OCI-LY1 (cell line): ENCODE data around the gene PROC.

Experiments used
- H2AFZ ChIP-seq: fragments of 200-600 bp; sonication (generic), shearing (Covaris generic); 2 replicates; pipeline ENCODE4 v1.6.0; 2014; ENCODE audit warnings: antibody characterized with exemption, mild to moderate bottlenecking, low read length
- H3F3A ChIP-seq: fragments of 200-600 bp; sonication (generic), shearing (Covaris generic); 2 replicates; pipeline ENCODE4 v1.6.0; 2014; ENCODE audit warnings: mild to moderate bottlenecking, antibody characterized with exemption, low read length, moderate library complexity; ENCODE audit not compliant: insufficient read depth
- H3K27ac ChIP-seq: fragments of 200-600 bp; sonication (generic); 2 replicates; pipeline ENCODE4 v1.5.1; 2014; ENCODE audit warnings: low read length, mixed run types, mild to moderate bottlenecking, low read depth; ENCODE audit not compliant: poor library complexity, severe bottlenecking
- H3K27me3 ChIP-seq: fragments of 200-600 bp; sonication (generic); 2 replicates; pipeline ENCODE4 v1.6.0; 2014; ENCODE audit warnings: antibody characterized with exemption, mild to moderate bottlenecking, low read length, moderate library complexity; ENCODE audit not compliant: insufficient read depth
- H3K36me3 ChIP-seq: fragments of 200-600 bp; sonication (generic); 2 replicates; pipeline ENCODE4 v1.6.1; 2014; ENCODE audit warnings: mild to moderate bottlenecking, antibody characterized with exemption, low read length, moderate library complexity, mixed read lengths; ENCODE audit not compliant: insufficient read depth
- H3K4me1 ChIP-seq: fragments of 200-600 bp; sonication (generic); 2 replicates; pipeline ENCODE4 v1.5.1; 2014; ENCODE audit warnings: mild to moderate bottlenecking, low read length, moderate library complexity; ENCODE audit not compliant: insufficient read depth, severe bottlenecking
- H3K4me2 ChIP-seq: fragments of 200-600 bp; sonication (generic), shearing (Covaris generic); 2 replicates; pipeline ENCODE4 v1.6.1; 2014; ENCODE audit warnings: low read length
- H3K4me3 ChIP-seq: fragments of 200-600 bp; sonication (generic); 2 replicates; pipeline ENCODE4 v1.5.1; 2014; ENCODE audit warnings: low read length, low read depth, mild to moderate bottlenecking, mixed read lengths; ENCODE audit not compliant: poor library complexity, severe bottlenecking
- H3K79me2 ChIP-seq: fragments of 200-600 bp; shearing (Covaris generic); 2 replicates; pipeline ENCODE4 v1.6.1; 2016; ENCODE audit warnings: mixed run types, low read length, mixed read lengths; ENCODE audit not compliant: insufficient read depth
- H3K9ac ChIP-seq: fragments of 200-600 bp; sonication (generic), shearing (Covaris generic); 2 replicates; pipeline ENCODE4 v1.6.1; 2014; ENCODE audit warnings: mild to moderate bottlenecking, low read length, mixed read lengths
- H3K9me2 ChIP-seq: fragments of 200-600 bp; sonication (generic), shearing (Covaris generic); 2 replicates; pipeline ENCODE4 v1.6.1; 2014; ENCODE audit warnings: low read depth, mild to moderate bottlenecking, low read length, mixed read lengths
- H3K9me3 ChIP-seq: fragments of 200-600 bp; shearing (Covaris generic); 2 replicates; pipeline ENCODE4 v1.6.1; 2014; ENCODE audit warnings: low read length, mixed read lengths
- H4K20me1 ChIP-seq: fragments of 200-600 bp; sonication (generic), shearing (Covaris generic); 2 replicates; pipeline ENCODE4 v1.6.0; 2016; ENCODE audit warnings: mild to moderate bottlenecking, low read length; ENCODE audit not compliant: insufficient read depth
- EZH2 ChIP-seq: fragments of 200-600 bp; sonication (generic), shearing (Covaris generic); IDR thresholded peaks from 2 replicates; pipeline ENCODE4 v1.8.0; 2017; ENCODE audit warnings: borderline replicate concordance, mixed run types, mild to moderate bottlenecking, antibody characterized with exemption, low read length, moderate library complexity, mixed read lengths
- TF ChIP-seq, protein P1 (sequence below): fragments of 200-600 bp; sonication (generic), shearing (Covaris generic); IDR thresholded peaks from 2 replicates; pipeline ENCODE4 v1.5.1; 2017; ENCODE audit warnings: mild to moderate bottlenecking, antibody characterized with exemption, low read length, moderate library complexity, mixed read lengths

Gene PROC

DNA sequence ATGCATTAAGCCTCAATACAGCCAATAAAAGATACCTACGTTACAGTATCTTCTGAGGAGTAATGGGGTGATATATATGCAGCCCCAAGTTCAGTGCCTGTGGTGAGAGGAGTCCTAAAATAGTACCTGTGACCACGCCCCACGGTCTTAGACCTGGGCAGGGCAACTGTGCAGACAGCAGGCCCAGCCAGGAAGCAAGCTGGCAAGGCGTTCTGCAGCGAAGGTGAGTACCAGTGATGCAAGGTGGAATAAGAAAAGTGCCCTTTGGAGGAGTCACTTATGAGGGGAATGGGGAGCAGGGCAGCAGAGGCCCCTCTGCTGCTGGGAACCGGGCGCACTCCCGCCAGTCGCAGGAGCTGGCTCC, 17.7 kb upstream of the PROC start:
- Histone ChIP-seq H3K79me2 (no peaks in the 10 kb centered on the region), H3K36me3 (no peaks in the 10 kb centered on the region), H3K9me2 (no peaks in the 10 kb centered on the region), H3K27ac (no peak overlapping the region), H3K4me2 (no peak overlapping the region), H3K9me3 (no peaks in the 10 kb centered on the region), H4K20me1 (no peaks in the 10 kb centered on the region), H3K4me3 (no peak overlapping the region), H3K9ac (no peak overlapping the region), H2AFZ (no peak overlapping the region), H3K27me3 (no peaks in the 10 kb centered on the region), H3F3A (no peaks in the 10 kb centered on the region), H3K4me1 (no peaks in the 10 kb centered on the region)
- no peak for TF ChIP-seq EZH2
- TF ChIP-seq, protein P1, sequence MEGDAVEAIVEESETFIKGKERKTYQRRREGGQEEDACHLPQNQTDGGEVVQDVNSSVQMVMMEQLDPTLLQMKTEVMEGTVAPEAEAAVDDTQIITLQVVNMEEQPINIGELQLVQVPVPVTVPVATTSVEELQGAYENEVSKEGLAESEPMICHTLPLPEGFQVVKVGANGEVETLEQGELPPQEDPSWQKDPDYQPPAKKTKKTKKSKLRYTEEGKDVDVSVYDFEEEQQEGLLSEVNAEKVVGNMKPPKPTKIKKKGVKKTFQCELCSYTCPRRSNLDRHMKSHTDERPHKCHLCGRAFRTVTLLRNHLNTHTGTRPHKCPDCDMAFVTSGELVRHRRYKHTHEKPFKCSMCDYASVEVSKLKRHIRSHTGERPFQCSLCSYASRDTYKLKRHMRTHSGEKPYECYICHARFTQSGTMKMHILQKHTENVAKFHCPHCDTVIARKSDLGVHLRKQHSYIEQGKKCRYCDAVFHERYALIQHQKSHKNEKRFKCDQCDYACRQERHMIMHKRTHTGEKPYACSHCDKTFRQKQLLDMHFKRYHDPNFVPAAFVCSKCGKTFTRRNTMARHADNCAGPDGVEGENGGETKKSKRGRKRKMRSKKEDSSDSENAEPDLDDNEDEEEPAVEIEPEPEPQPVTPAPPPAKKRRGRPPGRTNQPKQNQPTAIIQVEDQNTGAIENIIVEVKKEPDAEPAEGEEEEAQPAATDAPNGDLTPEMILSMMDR, result no peak

DNA sequence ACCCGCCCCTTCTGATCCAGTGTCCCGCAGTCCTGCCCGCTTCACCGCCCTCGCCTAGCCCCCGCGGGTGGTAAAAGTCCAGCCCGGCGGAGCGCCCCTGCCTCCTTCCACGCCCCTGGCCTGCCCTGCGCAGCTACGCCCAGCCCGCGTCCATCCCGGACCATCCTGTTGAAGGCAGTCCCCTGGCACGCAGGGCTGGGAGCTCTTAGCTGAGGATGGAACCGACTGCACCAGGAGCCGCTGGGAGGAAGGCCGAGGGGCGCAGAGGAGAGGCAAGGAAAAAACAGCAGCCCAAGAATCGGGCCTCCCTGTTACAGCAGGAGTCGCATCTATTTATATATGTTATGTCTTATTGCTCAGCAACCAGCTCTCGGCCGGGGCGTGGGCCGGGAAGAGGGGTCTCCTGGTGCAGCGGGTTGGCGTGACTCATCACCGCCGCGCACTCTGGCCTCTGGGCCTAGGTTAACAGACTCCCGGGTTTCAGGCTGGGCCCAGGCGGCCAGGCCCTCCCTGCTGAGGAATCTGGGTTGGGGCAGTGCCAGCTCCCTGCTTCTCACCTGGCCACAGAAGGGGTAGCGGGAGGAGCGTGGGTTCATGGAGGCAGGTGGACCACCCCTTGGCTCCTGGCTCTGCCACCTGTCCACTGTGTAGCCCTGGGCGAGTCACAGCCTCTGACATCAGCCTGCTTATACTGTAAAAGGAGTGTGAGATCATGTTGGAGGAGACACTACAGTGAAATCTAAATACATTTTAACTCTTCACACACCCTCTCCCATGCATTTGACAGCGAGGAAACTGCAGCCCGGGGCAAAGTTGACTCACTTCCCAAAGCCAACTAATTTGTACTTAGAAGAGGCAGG, 17.1 kb upstream of the PROC start:
- Histone ChIP-seq H3K4me1 (no peaks in the 10 kb centered on the region), H3K27me3 (no peaks in the 10 kb centered on the region), H3K9ac (no peak overlapping the region), H4K20me1 (no peaks in the 10 kb centered on the region), H3K9me3 (no peaks in the 10 kb centered on the region), H3K4me3 (no peak overlapping the region), H3K27ac (no peak overlapping the region), H3K9me2 (no peaks in the 10 kb centered on the region), H2AFZ (no peak overlapping the region), H3K4me2 (no peak overlapping the region), H3K79me2 (no peaks in the 10 kb centered on the region), H3K36me3 (no peaks in the 10 kb centered on the region), H3F3A (no peaks in the 10 kb centered on the region)
- no peak for TF ChIP-seq EZH2
- TF ChIP-seq, protein P1, result no peak

DNA sequence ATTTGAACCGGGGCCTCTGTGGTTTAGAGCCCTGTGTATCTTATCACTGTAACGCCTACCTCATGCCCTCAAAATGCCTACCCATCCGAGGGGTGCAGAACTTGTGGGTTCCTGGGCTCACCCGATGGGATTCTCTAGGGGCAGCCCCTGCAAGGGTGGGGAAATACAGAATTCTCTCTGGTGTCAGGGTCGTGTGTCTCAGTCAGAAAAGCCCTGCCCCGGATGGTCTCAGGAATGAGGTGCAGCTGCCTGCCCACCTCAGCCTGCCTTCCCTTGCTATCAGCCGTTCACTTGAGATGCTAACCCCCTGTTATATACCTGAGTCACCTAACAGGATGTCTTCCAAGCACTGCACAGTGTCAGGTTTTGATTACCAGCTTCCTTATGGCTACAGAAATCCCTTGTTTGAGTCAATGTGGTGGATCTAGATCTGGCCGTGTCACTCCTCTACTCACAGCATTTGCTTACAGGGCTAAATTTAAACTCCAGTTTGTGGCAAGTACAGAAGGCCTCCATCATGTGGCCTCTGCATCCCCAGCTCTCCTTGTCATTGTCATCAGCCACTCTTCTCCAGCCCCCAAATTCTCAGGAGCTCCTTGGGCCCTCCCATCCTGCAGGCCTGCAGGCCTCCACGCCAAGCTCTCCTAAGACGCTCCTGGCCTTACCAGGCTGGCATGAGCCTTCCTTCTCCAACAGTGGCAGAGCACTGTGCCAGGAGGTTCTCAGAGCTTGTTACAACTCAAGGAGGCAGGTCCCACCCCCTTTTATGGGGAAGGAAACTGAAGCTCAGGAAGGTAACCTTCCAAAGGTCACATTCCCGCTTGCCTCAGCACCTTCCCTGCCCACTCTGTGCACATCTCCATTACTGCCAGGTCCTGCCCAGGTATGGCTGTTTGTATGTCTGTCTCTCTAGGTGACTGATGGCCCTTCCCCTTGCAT, 16.2 kb upstream of the PROC start:
- H3K79me2 ChIP-seq, result no peaks in the 10 kb centered on the region
- H3K4me3 ChIP-seq, result no peak overlapping the region
- TF ChIP-seq EZH2, result no peak
- TF ChIP-seq, protein P1, result no peak
- no peaks in the 10 kb centered on the region for H3F3A ChIP-seq
- H2AFZ ChIP-seq, result no peak overlapping the region
- no peaks in the 10 kb centered on the region for H3K9me3 ChIP-seq
- H3K9ac ChIP-seq, result no peak overlapping the region
- no peaks in the 10 kb centered on the region for H3K36me3 ChIP-seq
- no peaks in the 10 kb centered on the region for H3K4me1 ChIP-seq
- H3K27me3 ChIP-seq, result no peaks in the 10 kb centered on the region
- no peak overlapping the region for H3K27ac ChIP-seq
- no peaks in the 10 kb centered on the region for H4K20me1 ChIP-seq
- H3K4me2 ChIP-seq, result no peak overlapping the region
- no peaks in the 10 kb centered on the region for H3K9me2 ChIP-seq
